Stimulated activated CD8-positive, alpha-beta memory T cell treated with anti-CD3 and anti-CD28 coated beads, Interleukin-15, amount 100 ng/mL, for 24 hours (primary cell): Measurements from ENCODE around the gene BEND2.
"Not testable (repeated sequence)": the region's sequence is repeated elsewhere in the genome, so short reads cannot be mapped to it uniquely, and the experiment has no call there.

Experiments used
- DNase-seq: peaks from one replicate; pipeline ENCODE4 v3.0.0-alpha.2; 2020; ENCODE audit warnings: low read depth

The BEND2 gene

DNA sequence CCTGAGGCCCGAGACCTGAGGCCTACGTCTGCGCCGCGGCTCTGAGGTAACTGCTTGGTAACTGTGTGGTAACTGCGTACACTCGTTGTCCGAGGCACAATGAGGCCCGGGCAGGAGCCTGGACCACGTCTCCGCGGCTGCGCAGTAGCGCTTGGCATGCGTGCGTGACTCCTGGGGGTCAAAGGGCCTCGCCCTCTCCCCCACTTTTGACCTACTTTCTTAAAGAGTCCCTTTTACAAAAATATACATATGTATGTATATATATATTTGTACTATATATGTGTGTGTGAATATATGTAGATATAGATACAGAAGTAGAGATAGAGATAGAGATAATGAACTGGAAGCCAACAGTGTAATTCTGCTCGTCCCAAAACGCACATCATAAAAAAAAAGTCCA is at the start of gene BEND2:
Gene BEND2 (minus strand): TSS at position 101 of the 400 bp plus-strand sequence. CDS start 136 bp downstream, outside the sequence.
- DNase-seq, result no peak

- no peak for DNase-seq
Measured at GRCh38 chrX:18255059-18255458, 34.4 kb upstream of the BEND2 start.

DNA sequence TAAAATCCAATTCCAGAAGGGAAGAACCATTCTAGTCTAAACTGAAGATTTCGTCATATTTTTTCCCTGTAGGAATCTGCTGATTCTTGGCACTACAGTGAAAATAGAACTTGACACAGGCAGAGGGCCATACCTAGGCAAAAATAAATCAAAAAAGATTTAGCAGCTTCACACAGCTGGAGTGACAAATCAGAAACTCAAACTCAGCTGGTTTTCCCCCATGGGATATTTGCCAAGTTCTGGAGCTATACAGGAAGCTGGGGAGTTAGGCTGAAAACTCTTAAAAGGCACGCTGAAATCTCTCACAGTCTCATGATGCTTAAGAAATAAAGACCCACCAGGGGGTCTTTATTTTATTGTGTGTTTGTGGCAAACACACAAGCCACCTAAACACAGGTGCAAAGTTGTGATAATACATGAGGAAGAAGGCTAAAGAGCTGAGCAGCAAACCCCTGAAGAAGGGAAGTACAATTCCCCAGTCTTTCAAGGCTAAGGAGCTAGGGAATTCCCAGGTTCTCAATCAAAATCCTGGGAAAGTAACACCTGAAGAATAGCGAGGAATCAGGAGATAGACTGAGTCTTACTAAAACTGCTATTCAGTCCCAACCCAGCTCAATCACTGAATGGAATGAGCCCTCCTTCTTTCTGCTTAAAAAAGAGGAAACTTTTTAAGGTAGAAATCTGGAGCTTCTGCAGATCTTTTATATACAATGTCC is 32.1 kb upstream of the BEND2 start:
- no peak for DNase-seq

- DNase-seq, result not testable (repeated sequence)
Measured at GRCh38 chrX:18229646-18230045, 9.0 kb upstream of the BEND2 start.

DNA sequence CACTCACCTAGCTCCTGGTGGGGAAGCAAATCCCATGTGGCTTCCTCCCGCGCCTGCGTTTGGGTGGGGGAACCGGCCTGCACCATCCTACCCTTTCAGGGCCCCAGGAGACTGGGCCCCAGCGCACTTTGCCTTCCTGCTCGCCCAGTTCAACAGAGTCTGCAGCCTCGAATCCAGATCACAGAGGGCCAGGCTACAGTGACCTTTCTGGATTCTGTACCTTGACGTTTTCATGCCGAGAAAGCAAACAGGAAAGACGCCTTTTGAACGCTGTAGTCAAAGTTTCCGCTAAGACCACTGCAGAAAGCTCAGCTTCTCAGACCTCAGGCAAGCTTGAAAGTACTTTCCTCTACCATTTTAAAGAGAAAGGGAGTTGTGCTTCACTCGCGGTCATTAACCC is 7.4 kb upstream of the BEND2 start:
- DNase-seq, result no peak

- no peak for DNase-seq
Measured at GRCh38 chrX:18227458-18227857, 6.8 kb upstream of the BEND2 start.

DNA sequence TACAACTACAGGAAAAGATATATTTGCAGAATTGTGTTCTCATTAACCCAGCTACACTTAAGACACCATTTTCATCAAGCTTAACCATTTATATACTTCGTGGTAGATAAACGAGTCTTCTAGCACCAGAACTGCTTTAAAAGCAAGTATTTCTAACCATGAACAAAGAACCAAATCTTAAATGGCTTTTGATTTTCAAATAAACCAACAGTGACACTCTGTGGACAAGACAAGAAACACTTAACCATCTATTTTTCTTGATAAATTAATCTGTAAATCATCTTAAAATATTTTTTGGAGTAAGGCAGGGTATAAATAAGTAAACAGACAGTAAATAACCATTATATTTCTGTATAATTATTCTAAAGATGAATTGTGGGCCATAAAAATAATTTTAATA is 10.2 kb downstream of the BEND2 start:
- no peak for DNase-seq

- no peak for DNase-seq
Measured at GRCh38 chrX:18206657-18207056, 14.0 kb downstream of the BEND2 start.

- no peak for DNase-seq
Measured at GRCh38 chrX:18203631-18204030, 17.1 kb downstream of the BEND2 start.

DNA sequence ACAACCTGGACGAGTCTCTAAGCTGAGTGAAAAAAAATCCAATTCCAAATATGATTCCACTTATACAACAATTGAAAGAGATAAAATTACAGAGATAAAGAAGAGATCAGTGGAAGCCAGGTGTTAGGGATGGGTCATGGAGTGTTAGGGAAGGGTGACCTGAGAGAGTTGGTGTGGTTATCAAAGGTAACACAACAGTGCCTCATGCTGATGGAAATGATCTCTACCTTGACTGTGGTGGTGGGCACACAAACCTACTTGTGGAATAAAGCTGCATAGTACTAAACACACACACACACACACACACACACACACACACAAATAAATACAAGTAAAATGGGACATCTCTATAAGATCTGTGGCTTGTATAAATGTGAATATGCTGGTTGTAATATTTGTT is 26.0 kb downstream of the BEND2 start:
- no peak for DNase-seq

- DNase-seq, result no peak
Measured at GRCh38 chrX:18179446-18179845, 41.2 kb downstream of the BEND2 start.

GRCh38 chrX:18174971-18175370 is 45.7 kb downstream of the BEND2 start:
- DNase-seq, result no peak

DNA sequence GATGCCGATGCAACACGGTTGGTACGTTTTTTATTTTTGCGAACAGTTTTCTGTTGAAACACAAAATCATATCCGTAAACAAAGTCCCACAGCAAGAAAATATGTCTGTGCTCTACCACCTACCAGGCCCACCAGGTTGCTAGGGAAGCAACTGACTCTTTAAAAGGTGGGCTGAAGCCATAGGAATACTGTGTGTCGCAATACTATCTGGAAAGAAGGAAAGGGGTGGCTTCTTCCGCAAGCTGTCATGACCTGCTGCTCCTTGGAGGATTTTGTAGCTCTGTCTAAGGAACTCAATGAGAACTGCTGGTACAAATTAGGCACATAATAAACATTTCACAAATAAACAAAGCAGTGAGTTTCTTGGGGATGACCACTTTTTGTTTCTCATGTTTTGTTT is 46.5 kb downstream of the BEND2 start:
- no peak for DNase-seq

- no peak for DNase-seq
Measured at GRCh38 chrX:18173494-18174180, 47.0 kb downstream of the BEND2 start.

DNA sequence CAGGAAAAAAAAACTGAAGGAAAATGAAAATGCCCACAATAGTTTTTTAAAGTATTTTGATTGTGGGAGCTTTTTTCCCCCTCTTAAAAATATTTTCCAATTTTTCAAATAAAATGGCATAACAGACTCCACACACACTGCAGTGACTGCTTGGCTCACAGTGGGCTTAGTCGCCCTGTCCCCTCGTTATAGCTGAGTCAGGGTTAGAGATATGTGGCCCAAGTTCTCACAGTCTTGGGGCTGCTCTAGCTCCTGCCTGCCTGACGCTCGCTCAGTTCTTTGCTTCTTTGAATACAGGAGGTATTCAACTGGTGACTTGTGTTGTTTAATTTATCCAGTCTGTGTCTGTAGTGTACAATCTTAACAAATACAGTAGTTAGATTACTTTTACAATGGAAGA is 47.7 kb downstream of the BEND2 start:
- DNase-seq, result no peak

GRCh38 chrX:18170910-18171309 is 49.8 kb downstream of the BEND2 start:
- DNase-seq, result no peak

DNA sequence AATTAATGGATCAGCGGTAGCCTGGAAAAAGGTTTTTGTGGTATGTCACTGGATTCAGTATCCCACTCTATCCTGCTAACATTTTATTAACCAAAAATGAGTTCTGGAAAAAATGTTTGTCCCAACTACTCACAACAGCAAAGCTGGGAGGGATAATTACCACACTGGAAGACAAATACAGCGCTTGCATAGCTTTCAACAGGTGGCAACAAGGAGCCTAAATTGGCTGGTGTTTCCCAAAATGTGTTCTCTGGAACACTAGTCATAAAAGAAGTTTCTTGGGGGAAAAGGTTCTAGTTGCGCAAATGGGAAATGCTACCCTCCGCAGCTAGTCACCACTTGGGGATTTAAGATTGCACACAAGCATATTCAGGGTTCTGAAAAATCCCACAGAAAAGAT is 54.6 kb downstream of the BEND2 start:
- no peak for DNase-seq

GRCh38 chrX:18160369-18160768 is 60.3 kb downstream of the BEND2 start:
- no peak for DNase-seq

DNA sequence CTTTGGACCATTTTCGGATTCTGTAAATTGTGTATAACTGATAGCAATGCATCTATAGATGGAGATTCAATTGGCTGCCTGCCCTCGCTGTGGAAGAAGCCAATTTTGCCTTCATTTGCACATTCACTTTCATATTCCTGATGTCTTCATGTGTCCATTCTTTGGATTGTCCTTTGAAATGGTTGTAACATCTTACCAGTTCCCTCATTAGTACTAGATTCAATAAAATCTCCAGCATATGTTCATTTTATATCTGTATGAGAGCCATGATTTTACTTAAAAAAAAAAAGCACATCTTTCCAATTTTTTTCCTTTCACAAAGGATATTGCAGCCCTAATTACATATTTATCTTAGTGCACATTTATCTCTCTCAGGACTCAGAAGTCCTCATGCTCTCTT is 61.7 kb downstream of the BEND2 start:
- DNase-seq, result no peak

DNA sequence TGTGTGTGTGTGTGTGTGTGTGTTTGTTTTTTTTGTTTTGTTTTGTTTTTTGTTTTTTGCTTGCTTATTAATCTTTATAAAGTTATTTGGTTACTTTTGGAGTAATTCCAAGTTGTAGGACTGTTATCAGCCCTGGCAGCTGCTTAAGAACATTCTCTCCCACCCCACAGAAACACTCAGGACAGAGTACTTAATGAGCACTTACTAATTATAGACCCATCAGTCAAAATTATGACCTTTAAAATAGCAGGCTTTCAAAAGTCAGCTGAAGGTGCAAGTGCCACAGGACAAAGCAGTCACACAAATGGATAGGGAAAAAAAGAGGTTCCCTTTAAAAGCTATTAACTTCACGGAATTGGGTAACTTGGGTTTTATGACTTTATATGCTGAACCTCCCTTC is 69.0 kb downstream of the BEND2 start:
- no peak for DNase-seq

GRCh38 chrX:18151157-18151556 is 69.5 kb downstream of the BEND2 start:
- DNase-seq, result no peak

DNA sequence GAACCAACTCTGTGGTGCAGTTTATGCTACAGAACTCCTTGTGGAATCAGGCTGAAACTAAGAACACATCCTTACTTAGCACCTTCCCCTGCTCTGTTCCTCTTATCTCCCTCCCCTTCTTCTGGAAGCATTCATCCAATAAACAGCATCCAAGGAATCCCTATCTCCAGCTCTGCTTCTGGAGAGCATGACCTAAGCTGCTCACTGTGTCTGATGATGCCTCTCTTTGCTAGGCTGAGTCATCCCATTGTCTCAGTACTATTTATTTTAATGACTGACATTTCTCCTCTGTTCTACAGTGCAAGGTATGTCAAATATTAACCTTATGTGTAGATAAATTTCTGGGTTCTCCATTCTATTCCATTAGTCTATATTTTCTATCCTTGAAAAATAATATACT is 71.2 kb downstream of the BEND2 start:
- DNase-seq, result no peak

DNA sequence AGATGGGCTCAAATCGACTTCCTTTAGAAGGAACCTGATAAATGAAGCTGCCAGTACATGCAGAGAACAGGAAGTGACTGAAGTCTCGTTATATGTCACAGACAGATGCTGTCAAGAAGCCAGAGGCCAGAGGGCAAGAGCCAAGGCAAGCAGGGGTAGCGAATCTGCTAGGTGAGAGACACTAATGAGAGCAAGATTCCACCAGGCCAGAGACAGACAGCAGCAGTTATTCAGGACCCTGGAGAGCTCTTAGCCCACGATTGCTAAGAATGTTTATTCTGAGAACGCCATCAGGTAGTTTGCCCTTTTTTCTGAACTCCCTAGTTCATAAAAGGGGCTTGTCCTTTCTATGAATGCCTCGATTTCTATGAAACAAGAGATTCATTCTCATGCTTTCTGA is 73.7 kb downstream of the BEND2 start:
- no peak for DNase-seq

- DNase-seq, result no peak
Measured at GRCh38 chrX:18146009-18146408, 74.7 kb downstream of the BEND2 start.
